ENCODE measurements around the gene ARMH4.

The ARMH4 gene

DNA sequence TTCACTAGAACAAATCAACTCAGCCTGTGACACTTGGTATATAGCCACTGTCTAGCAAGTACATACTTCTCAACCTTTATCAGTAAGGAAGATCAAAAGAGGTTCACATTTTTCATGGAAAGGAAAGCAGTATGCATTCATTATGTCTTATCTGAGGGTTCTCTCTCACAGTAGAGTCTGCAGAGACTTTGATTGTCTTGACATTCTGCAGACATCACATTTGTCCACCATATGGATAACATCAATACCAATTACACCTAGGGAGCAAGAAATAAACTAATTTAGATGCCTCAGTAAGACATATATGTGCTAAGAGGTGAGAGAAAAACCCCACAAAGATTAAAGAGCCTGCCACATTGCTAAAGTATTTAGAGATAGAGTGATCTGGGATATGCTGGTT is 175.3 kb downstream of the ARMH4 start:
- H3K27me3 Mint-ChIP-seq (ENCODE audit: low read depth) = peaks cover 7% of the 10 kb centered on the region
- no peak overlapping the region for H3K4me3 Mint-ChIP-seq
- H3K4me1 Mint-ChIP-seq = peaks cover 6% of the 10 kb centered on the region
- H3K27ac Mint-ChIP-seq = no peak overlapping the region
- TF ChIP-seq, protein P1, sequence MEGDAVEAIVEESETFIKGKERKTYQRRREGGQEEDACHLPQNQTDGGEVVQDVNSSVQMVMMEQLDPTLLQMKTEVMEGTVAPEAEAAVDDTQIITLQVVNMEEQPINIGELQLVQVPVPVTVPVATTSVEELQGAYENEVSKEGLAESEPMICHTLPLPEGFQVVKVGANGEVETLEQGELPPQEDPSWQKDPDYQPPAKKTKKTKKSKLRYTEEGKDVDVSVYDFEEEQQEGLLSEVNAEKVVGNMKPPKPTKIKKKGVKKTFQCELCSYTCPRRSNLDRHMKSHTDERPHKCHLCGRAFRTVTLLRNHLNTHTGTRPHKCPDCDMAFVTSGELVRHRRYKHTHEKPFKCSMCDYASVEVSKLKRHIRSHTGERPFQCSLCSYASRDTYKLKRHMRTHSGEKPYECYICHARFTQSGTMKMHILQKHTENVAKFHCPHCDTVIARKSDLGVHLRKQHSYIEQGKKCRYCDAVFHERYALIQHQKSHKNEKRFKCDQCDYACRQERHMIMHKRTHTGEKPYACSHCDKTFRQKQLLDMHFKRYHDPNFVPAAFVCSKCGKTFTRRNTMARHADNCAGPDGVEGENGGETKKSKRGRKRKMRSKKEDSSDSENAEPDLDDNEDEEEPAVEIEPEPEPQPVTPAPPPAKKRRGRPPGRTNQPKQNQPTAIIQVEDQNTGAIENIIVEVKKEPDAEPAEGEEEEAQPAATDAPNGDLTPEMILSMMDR (IDR thresholded peaks at IDR 0.05; ENCODE audit: unreplicated experiment in 3 of 3) = no peak
- H3K36me3 Mint-ChIP-seq (ENCODE audit: low read depth) = no peaks in the 10 kb centered on the region
- no peaks in the 10 kb centered on the region for H3K9me3 Mint-ChIP-seq

DNA sequence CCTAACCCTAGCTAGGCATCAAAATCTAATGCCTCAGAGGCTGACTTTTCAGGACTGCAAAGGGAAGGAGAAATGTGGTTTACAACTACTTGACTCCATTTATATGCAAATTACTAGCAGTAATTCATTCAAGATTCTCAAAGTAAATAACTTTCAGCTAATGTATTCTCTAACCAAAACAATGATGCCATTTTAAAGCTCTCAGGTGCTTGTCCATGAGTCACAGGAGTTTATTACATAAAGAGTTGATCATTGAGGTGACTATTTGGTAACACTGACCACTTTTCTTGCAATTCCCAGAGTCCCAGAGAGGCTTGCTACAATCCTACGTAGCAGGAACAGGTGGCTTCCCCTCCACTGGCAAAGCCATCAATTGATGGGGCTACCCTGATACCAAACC is 177.1 kb downstream of the ARMH4 start:
- Mint-ChIP-seq H3K27ac (no peak overlapping the region), H3K4me1 (peaks cover 19% of the 10 kb centered on the region), H3K36me3 (ENCODE audit: low read depth) (no peaks in the 10 kb centered on the region), H3K4me3 (no peak overlapping the region), H3K27me3 (ENCODE audit: low read depth) (peaks cover 7% of the 10 kb centered on the region), H3K9me3 (no peaks in the 10 kb centered on the region)
- TF ChIP-seq, protein P1 (IDR thresholded peaks at IDR 0.05; ENCODE audit: unreplicated experiment in 3 of 3) = no peak

GRCh38 chr14:57970594-57970993 is 181.4 kb downstream of the ARMH4 start:
- Mint-ChIP-seq H3K27me3 (ENCODE audit: low read depth) (no peaks in the 10 kb centered on the region), H3K4me3 (no peak overlapping the region), H3K4me1 (peaks cover 19% of the 10 kb centered on the region), H3K36me3 (ENCODE audit: low read depth) (no peaks in the 10 kb centered on the region), H3K9me3 (no peaks in the 10 kb centered on the region), H3K27ac (no peak overlapping the region)
- TF ChIP-seq, protein P1 (IDR thresholded peaks at IDR 0.05; ENCODE audit: unreplicated experiment in 3 of 3) = no peak

DNA sequence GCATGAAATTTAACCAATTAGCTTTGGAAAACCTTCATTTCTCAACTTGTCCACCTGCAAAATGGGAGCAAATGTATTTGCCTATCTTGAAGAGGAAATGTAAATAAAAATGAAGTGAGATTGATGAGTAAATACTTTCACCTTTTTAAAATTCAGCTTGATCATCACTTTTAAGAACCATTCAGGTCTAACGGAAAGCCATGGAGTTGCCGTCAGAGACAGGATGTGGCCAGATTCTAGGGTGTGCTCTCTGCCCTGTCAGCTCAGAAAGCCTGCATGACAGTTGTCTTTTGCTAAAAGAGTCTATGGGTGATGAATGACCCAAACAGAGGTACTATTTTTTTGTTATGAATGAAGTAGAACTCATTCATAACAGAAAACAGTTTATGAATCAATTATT is 181.8 kb downstream of the ARMH4 start:
- Mint-ChIP-seq H3K9me3 (no peaks in the 10 kb centered on the region), H3K4me1 (peaks cover 19% of the 10 kb centered on the region), H3K4me3 (no peak overlapping the region), H3K27me3 (ENCODE audit: low read depth) (no peaks in the 10 kb centered on the region), H3K36me3 (ENCODE audit: low read depth) (no peaks in the 10 kb centered on the region), H3K27ac (no peak overlapping the region)
- TF ChIP-seq, protein P1 (IDR thresholded peaks at IDR 0.05; ENCODE audit: unreplicated experiment in 3 of 3) = no peak

DNA sequence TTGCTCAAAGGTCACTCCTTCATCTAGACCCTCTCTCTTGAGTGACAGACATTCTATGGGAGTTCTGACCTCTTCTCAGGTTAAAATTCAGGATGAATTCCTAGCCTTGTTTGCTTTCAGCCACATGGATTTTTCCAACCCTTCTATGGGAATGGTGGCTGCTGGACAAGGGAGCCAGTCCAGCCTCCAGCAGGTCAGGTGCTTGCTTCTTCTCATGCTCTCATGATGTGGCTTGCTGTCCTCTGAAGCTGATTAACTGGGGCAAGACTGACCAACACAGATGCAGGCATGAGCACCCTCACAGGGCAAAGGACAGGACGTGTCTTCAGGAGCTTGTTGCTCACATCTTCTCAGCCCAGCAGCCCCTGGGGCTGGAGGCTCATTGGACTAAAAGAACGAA is 188.9 kb downstream of the ARMH4 start:
- TF ChIP-seq, protein P1 (IDR thresholded peaks at IDR 0.05; ENCODE audit: unreplicated experiment in 3 of 3) = no peak
- Mint-ChIP-seq H3K27me3 (ENCODE audit: low read depth) (peaks cover 9% of the 10 kb centered on the region), H3K4me1 (peaks cover 30% of the 10 kb centered on the region), H3K27ac (peak overlapping the region; percentile 75 to 86 (median 75)), H3K4me3 (no peak overlapping the region), H3K9me3 (no peaks in the 10 kb centered on the region), H3K36me3 (ENCODE audit: low read depth) (no peaks in the 10 kb centered on the region)

- peak overlapping the region; percentile 75 to 86 (median 75) for H3K27ac Mint-ChIP-seq
These were observed 189.5 kb downstream of the ARMH4 start for GRCh38 chr14:57962325-57963035.

More at GRCh38 chr14:57962325-57963035, 189.5 kb downstream of the ARMH4 start:
- H3K36me3 Mint-ChIP-seq (ENCODE audit: low read depth) = no peaks in the 10 kb centered on the region
- H3K9me3 Mint-ChIP-seq = no peaks in the 10 kb centered on the region
- peaks cover 30% of the 10 kb centered on the region for H3K4me1 Mint-ChIP-seq
- peaks cover 9% of the 10 kb centered on the region for H3K27me3 Mint-ChIP-seq (ENCODE audit: low read depth)
- TF ChIP-seq, protein P1 (IDR thresholded peaks at IDR 0.05; ENCODE audit: unreplicated experiment in 3 of 3) = peak; percentile 23 to 45 (median 35)
- peak overlapping the region in 2 of 3 experiments; percentile 11 to 56 for H3K4me3 Mint-ChIP-seq
